Dermis microvascular lymphatic vessel endothelial cell (primary cell): ENCODE measurements around the gene OR13C5. TPM values are rescaled to one million over a fixed set of nuclear protein-coding genes. Genes with fewer than 3 reads are reported as not detected.
"Not testable (repeated sequence)": the region's sequence is repeated elsewhere in the genome, so short reads cannot be mapped to it uniquely, and the experiment has no call there.

Source experiments
- DNase-seq, 2 donors: peaks; one replicate each; pipeline versions ENCODE4 v3.0.0 to v3.0.0-alpha.2; 2010; ENCODE audit warnings: low read depth in 2 of 2
- total RNA-seq: library from RNA; depleted of rRNA; stranded (reverse); fragments of >200 nt; gene quantifications from 2 replicates; pipeline ENCODE4 v1.2.1, GENCODE V29; 2014

OR13C5 gene
- total RNA-seq: not detected in 2 replicates

GRCh38 chr9:104599313-104599712 lies at the start of gene OR13C5:
OR13C5 (minus strand) TSS chr9:104599413; CDS start chr9:104599413, 0 bp downstream.
- not testable (repeated sequence) for DNase-seq

GRCh38 chr9:104635456-104635855 lies 36.2 kb upstream of the OR13C5 start:
- no peak for DNase-seq

- DNase-seq: no peak
Measured at GRCh38 chr9:104633976-104634520, 34.8 kb upstream of the OR13C5 start.

- not testable (repeated sequence) for DNase-seq
Measured at GRCh38 chr9:104625964-104626363, 26.8 kb upstream of the OR13C5 start.

- DNase-seq: no peak
Measured at GRCh38 chr9:104618104-104618503, 18.9 kb upstream of the OR13C5 start, which contains the start of gene OR13C9. OR13C9 (minus strand) TSS chr9:104618204; CDS start chr9:104618204, 0 bp downstream.

GRCh38 chr9:104617418-104617817 lies 18.2 kb upstream of the OR13C5 start:
- DNase-seq: no peak

- DNase-seq: no peak
Measured at GRCh38 chr9:104611213-104611612, 12.0 kb upstream of the OR13C5 start.

GRCh38 chr9:104608336-104608735 lies 9.1 kb upstream of the OR13C5 start:
- DNase-seq: no peak

- no peak for DNase-seq
Measured at GRCh38 chr9:104606152-104606551, 6.9 kb upstream of the OR13C5 start.

GRCh38 chr9:104605527-104605926 lies 6.3 kb upstream of the OR13C5 start, which contains the start of gene OR13C2:
OR13C2 (minus strand) TSS chr9:104605627; CDS start chr9:104605627, 0 bp downstream.
- not testable (repeated sequence) for DNase-seq

GRCh38 chr9:104604801-104605200 lies 5.6 kb upstream of the OR13C5 start:
- DNase-seq: no peak

GRCh38 chr9:104598749-104599148 lies 464 bp downstream of the OR13C5 start:
- not testable (repeated sequence) for DNase-seq

- DNase-seq: no peak
Measured at GRCh38 chr9:104589626-104590025, 9.6 kb downstream of the OR13C5 start.

- DNase-seq: no peak
Measured at GRCh38 chr9:104586496-104587180, 12.6 kb downstream of the OR13C5 start.

- DNase-seq: no peak
Measured at GRCh38 chr9:104580562-104580961, 18.7 kb downstream of the OR13C5 start.

GRCh38 chr9:104577263-104577662 lies 21.9 kb downstream of the OR13C5 start:
- no peak for DNase-seq

GRCh38 chr9:104575456-104575855 lies 23.8 kb downstream of the OR13C5 start:
- DNase-seq: no peak

GRCh38 chr9:104572612-104573011 lies 26.6 kb downstream of the OR13C5 start:
- no peak for DNase-seq

- DNase-seq: no peak
Measured at GRCh38 chr9:104568868-104569267, 30.3 kb downstream of the OR13C5 start, which contains the start of gene OR13C8. OR13C8 (plus strand) TSS chr9:104569168; CDS start chr9:104569168, 0 bp downstream.

GRCh38 chr9:104564358-104564757 lies 34.9 kb downstream of the OR13C5 start:
- no peak for DNase-seq

- no peak for DNase-seq
Measured at GRCh38 chr9:104556830-104557634, 42.2 kb downstream of the OR13C5 start.

- no peak for DNase-seq
Measured at GRCh38 chr9:104555521-104555920, 43.7 kb downstream of the OR13C5 start.
